Measurements from ENCODE around the gene OIP5. TPM values are rescaled to one million over a fixed set of nuclear protein-coding genes. Genes with fewer than 3 reads are reported as not detected.

OIP5 gene
- total and polyA plus RNA-seq, 2 of the 13 experiments (the other 11 are each of a cell fraction or from before 2014, with no cell fraction given) = 10.7 to 38.0 TPM

DNA sequence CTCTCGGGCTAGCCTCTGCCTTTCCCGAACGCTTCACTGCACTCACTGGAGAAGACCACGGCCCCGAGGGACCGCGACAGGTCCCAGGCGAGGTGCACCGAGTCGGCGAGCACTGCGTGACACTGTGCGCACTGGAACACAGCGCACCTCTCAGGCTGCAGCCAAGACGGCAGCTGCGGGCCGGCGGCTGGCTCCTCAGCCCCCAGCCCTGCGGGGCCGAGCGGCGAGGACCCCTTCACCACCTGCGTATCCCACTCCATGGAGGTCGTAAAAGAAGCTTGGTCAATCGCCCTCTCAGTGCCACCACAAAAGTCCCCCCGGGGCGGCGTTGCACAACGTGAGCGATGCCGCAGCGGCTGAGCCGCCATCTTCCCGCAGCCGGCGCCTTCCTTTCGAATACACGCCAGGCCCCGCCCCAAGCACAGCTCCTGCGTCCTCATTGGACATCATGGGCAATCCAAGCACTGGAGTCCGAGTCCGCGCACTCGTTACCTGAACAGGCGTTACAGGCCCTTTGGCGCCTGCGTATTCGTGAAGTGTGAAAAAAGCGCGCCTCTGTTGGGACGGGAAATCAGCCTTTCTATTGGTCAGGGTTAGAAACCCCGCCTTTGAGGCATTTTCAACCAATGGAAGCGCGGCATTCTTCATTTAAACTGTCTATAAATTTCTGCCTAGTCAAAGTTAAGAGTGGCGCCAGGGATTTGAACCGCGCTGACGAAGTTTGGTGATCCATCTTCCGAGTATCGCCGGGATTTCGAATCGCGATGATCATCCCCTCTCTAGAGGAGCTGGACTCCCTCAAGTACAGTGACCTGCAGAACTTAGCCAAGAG lies at the start of gene OIP5, which contains the start of gene NUSAP1 (continued):
- TF ChIP-seq KMT2A (CRISPR knock-in tag; IDR thresholded peaks at IDR 0.05) = peak; percentile 64
- TF ChIP-seq ZNF234 (CRISPR knock-in tag; conservative IDR thresholded peaks at IDR 0.05) = no peak
- no peak for TF ChIP-seq ZNF570 (CRISPR knock-in tag; IDR thresholded peaks at IDR 0.05; ENCODE audit: borderline replicate concordance)
- TF ChIP-seq, protein P1, sequence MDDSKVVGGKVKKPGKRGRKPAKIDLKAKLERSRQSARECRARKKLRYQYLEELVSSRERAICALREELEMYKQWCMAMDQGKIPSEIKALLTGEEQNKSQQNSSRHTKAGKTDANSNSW (CRISPR knock-in tag; IDR thresholded peaks at IDR 0.05; ENCODE audit: borderline replicate concordance) = no peak
- TF ChIP-seq ZNF598 (CRISPR knock-in tag; IDR thresholded peaks at IDR 0.05; ENCODE audit: borderline replicate concordance) = 0 out of 2 replicates have a peak, but pooled peaks have one; percentile 59
- no peak for TF ChIP-seq ZNF616 (CRISPR knock-in tag; IDR thresholded peaks at IDR 0.05; ENCODE audit: low read depth)
- no peak; the same call in 1 of the 2 replicates for TF ChIP-seq CCDC6 (CRISPR knock-in tag; IDR thresholded peaks at IDR 0.05)
- no peak for TF ChIP-seq MTF1 (CRISPR knock-in tag; IDR thresholded peaks at IDR 0.05)
- 0 out of 2 replicates have a peak, but pooled peaks have one; percentile 61 for TF ChIP-seq NFE2L1 (CRISPR knock-in tag; IDR thresholded peaks at IDR 0.05; ENCODE audit: borderline replicate concordance)
- no peak for TF ChIP-seq PCBP2 (optimal IDR thresholded peaks at IDR 0.05; ENCODE audit: low read depth, low read length, poor library complexity, severe bottlenecking)
- peak; percentile 68; the same call in 1 of the 2 replicates for TF ChIP-seq GTF3A (CRISPR knock-in tag; conservative IDR thresholded peaks at IDR 0.05)
- TF ChIP-seq ZKSCAN5 (CRISPR knock-in tag; IDR thresholded peaks at IDR 0.05) = 0 out of 2 replicates have a peak, but pooled peaks have one; percentile 30
- TF ChIP-seq ZNF441 (CRISPR knock-in tag; IDR thresholded peaks at IDR 0.05; ENCODE audit: borderline replicate concordance) = peak; percentile 19
- no peak; the same call in 1 of the 2 replicates for TF ChIP-seq ERF (CRISPR knock-in tag; IDR thresholded peaks at IDR 0.05)
- TF ChIP-seq ZNF768 (CRISPR knock-in tag; IDR thresholded peaks at IDR 0.05) = peak; percentile 66; the same call in 1 of the 2 replicates
- peak; percentile 84; the same call in 1 of the 2 replicates for TF ChIP-seq ZNF780A (CRISPR knock-in tag; IDR thresholded peaks at IDR 0.05)
- no peak for TF ChIP-seq RFX1 (IDR thresholded peaks at IDR 0.05)
- no peak for TF ChIP-seq SYNCRIP (IDR thresholded peaks at IDR 0.05; ENCODE audit: insufficient read depth, low read depth, low read length)
- TF ChIP-seq ZNF776 (CRISPR knock-in tag; IDR thresholded peaks at IDR 0.05) = no peak; the same call in 1 of the 2 replicates
- peak; percentile 68 for TF ChIP-seq KDM2A (CRISPR knock-in tag; IDR thresholded peaks at IDR 0.05; ENCODE audit: borderline replicate concordance, low read depth)
- no peak; the same call in 1 of the 2 replicates for TF ChIP-seq ZNF484 (CRISPR knock-in tag; IDR thresholded peaks at IDR 0.05; ENCODE audit: borderline replicate concordance, low read depth)
- no peak for TF ChIP-seq ZNF263 (CRISPR knock-in tag; IDR thresholded peaks at IDR 0.05)
- TF ChIP-seq KDM6A (CRISPR knock-in tag; IDR thresholded peaks at IDR 0.05; ENCODE audit: low read depth) = 0 out of 2 replicates have a peak, but pooled peaks have one; percentile 7
- TF ChIP-seq GATAD2A (CRISPR knock-in tag; IDR thresholded peaks at IDR 0.05) = no peak
- TF ChIP-seq ZKSCAN8 (CRISPR knock-in tag; IDR thresholded peaks at IDR 0.05; ENCODE audit: borderline replicate concordance) = peak; percentile 22; the same call in 1 of the 2 replicates
- TF ChIP-seq ATF7 (IDR thresholded peaks at IDR 0.05) = no peak
- TF ChIP-seq ATF7 (CRISPR knock-in tag; IDR thresholded peaks at IDR 0.05) = no peak
- TF ChIP-seq ZNF101 (CRISPR knock-in tag; IDR thresholded peaks at IDR 0.05; ENCODE audit: borderline replicate concordance, low read depth) = no peak
- TF ChIP-seq, protein P2, sequence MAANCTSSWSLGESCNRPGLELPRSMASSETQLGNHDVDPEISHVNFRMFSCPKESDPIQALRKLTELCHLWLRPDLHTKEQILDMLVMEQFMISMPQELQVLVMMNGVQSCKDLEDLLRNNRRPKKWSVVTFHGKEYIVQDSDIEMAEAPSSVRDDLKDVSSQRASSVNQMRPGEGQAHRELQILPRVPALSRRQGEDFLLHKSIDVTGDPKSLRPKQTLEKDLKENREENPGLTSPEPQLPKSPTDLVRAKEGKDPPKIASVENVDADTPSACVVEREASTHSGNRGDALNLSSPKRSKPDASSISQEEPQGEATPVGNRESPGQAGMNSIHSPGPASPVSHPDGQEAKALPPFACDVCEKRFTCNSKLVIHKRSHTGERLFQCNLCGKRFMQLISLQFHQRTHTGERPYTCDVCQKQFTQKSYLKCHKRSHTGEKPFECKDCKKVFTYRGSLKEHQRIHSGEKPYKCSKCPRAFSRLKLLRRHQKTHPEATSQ (CRISPR knock-in tag; IDR thresholded peaks at IDR 0.05; ENCODE audit: borderline replicate concordance) = no peak; the same call in 1 of the 2 replicates
